IMR-90 (cell line): ENCODE measurements around the gene POLD4. TPM values are rescaled to one million over a fixed set of nuclear protein-coding genes. Genes with fewer than 3 reads are reported as not detected.

Experiments used
- CTCF ChIP-seq: conservative IDR thresholded peaks from 2 replicates; pipeline ENCODE4 v1.5.1; 2012; ENCODE audit warnings: mild to moderate bottlenecking, low read depth, low read length, improper control_type of control experiment
- FOS ChIP-seq: fragments of 150-350 bp; IDR thresholded peaks from 2 replicates; pipeline ENCODE4 v1.6.1; 2016; ENCODE audit warnings: low read depth, low read length
- MAZ ChIP-seq: IDR thresholded peaks from 2 replicates; pipeline ENCODE4 v1.6.1; 2012; ENCODE audit warnings: low read depth, mild to moderate bottlenecking, low read length, improper control_type of control experiment, moderate library complexity, borderline replicate concordance
- POLR2A ChIP-seq: IDR thresholded peaks from 2 replicates; pipeline ENCODE4 v1.6.1; 2012; ENCODE audit warnings: mild to moderate bottlenecking, low read depth, low read length
- RCOR1 ChIP-seq: IDR thresholded peaks from 2 replicates; pipeline ENCODE4 v1.6.1; 2012; ENCODE audit warnings: mild to moderate bottlenecking, low read length, improper control_type of control experiment; ENCODE audit not compliant: insufficient replicate concordance
- SMC3 ChIP-seq: fragments of 150-350 bp; IDR thresholded peaks from 2 replicates; pipeline ENCODE4 v1.6.1; 2016; ENCODE audit warnings: low read depth, mild to moderate bottlenecking, antibody characterized with exemption, low read length, moderate library complexity
- polyA plus RNA-seq, 3 experiments: library from polyadenylated mRNA; depleted of rRNA; stranded (reverse); fragments of >200 nt; gene quantifications; 2 replicates each; pipeline ENCODE4 v1.2.3, GENCODE V29; 2012; ENCODE audit warnings: low replicate concordance in 1 of 3
- total RNA-seq: library from RNA; depleted of rRNA; stranded (reverse); fragments of >200 nt; gene quantifications from 2 replicates; pipeline ENCODE4 v1.2.3, GENCODE V29; 2012

POLD4 gene
- total and polyA plus RNA-seq, 2 of the 4 experiments (the other 2 are of a cell fraction), result 46.4 to 133 TPM

- TF ChIP-seq CTCF (peak; percentile 44), SMC3 (peak; percentile 34), FOS (peak; percentile 72), POLR2A (peak; percentile 70), MAZ (peak; percentile 98), RCOR1 (peak; percentile 75)
These were observed 20.6 kb upstream of the POLD4 start (continued) for GRCh38 chr11:67373648-67374570.
